GM19025 (cell line): ENCODE results near the gene SZT2.
A peak's percentile ranks its signal among the peaks of the same experiment; 100 is the strongest.
"Not testable (repeated sequence)": the region's sequence is repeated elsewhere in the genome, so short reads cannot be mapped to it uniquely, and the experiment has no call there.

Experiments used
- ATAC-seq: cut with Tn5 transposase; IDR thresholded peaks from one replicate; pipeline ENCODE4 v1.9.1; 2021; ENCODE audit warnings: mild to moderate bottlenecking, low read depth, moderate library complexity; ENCODE audit not compliant: unreplicated experiment

Gene SZT2

DNA sequence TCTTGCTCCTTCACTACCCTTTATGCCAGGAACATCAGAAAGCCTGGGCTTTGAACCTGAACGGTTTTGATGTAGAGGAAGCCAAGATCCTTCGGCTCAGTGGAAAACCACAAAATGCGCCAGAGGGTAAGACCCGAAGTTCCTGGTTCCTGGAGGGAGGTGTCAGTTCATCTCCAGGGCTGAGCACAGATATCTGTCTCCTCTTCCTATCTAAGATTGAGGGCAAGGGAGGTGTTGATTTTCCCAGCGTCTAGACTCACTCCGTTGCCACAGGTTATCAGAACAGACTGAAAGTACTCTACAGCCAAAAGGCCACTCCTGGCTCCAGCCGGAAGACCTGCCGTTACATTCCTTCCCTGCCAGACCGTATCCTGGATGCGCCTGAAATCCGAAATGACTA lies 30.0 kb upstream of the SZT2 start:
- no peak for ATAC-seq

DNA sequence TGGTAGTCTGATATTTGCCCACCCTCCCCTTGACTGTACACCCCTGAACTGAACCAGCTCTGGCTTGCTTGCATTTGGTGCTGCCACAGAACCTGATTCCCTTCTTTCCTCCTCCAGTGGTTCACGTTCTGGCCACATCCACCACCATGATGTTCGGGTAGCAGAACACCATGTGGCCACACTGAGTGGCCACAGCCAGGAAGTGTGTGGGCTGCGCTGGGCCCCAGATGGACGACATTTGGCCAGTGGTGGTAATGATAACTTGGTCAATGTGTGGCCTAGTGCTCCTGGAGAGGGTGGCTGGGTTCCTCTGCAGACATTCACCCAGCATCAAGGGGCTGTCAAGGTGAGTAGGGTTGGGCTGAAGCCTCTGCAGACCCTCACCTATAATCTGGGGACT lies 29.1 kb upstream of the SZT2 start:
- no peak for ATAC-seq

DNA sequence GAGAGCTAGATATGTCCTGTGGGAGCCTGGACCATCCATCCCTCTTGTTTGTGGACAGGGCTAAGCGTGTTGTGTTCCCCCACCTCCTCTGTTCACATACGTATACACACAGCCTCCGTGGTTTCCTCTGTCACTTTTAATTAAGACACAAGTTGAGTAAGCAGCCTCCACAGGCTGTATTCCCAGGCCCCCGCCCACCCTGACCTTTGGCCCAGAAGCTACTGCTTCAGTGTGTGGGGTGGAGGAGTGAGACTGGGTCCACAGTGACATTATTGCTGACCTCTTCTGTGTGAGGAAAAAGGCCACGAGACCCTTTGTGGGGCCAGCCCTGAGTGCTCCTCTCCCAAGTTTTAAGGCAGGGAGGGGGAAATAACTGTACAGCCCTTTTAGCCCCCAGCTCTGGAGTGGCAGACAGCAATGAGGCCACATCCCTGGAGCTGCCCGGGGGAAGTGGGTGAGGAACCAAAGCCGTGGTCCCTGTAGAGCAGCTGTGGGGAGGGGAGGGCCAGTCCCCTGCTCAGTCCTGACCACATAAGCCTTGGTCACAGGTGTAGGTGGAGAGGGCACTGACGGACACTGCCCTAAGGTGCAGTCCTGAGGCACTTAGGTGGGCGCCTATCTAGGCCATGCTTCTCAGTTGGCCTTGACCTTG lies 26.3 kb upstream of the SZT2 start:
- no peak for ATAC-seq

DNA sequence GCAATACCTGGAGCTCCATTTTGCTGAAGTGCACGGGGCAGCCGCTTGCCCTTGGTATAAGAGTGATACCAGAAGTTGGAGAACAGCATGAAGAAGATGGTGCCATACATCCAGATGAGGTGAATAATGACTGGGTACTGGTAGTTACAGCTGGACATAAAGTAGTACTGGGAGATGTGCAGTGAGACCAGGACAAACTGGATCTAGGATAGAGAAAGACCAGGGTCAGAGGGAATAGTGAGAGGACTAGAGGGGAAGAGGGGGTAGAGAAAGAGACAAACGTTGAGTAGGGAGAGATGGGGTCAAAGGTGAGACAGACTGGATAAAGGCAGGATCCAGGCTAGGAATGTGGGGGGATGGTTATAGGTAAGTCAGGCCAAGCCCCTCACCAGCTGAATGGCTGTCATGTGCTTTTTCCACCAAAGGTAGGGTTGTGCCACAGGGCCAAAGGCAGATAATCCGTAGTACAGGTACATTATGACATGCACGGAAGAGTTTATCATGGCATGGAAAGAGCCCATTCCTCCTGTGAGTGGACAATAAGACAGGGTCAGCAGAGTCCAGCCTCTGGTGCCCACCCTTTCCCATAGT lies 25.7 kb upstream of the SZT2 start:
- no peak for ATAC-seq

DNA sequence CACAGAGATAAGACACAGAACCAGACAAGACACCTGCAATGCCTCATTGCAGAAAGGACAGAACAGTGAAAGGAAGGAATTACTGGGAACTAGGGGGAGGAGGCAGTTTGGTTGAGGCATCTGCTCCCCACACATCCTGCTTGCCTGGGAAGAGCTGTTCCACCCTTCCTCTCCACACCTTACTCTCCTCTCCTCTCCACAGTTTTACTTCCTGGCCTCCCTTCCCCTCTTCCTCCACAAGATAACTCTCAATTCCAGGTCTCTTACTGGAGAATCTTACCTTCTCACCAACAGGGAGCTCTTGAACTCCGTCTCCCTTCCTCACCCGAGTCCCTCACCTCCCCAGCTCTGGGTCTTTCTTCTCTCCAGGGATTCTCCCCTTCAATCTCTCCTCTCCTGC lies 24.0 kb upstream of the SZT2 start:
- ATAC-seq, result no peak

DNA sequence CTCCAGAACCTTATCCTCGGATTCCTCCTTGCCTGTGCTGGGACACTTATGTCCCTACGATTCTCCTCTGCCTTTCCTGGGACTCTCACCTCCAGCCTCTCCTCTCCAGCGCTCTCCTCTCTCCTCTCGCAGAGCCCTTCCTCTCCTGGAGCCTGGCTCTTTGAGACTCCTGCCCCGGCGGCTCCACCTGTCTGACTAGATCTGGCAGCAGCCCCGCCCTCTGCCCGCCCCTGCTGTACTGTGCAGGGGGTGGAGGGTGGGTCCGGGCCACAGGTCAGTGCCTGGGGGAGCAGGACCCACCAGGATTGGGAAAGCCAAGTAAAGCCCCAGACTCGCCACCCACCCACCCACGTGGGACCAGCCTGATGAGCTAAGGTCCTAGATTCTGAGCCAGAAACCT lies 23.5 kb upstream of the SZT2 start:
- no peak for ATAC-seq

DNA sequence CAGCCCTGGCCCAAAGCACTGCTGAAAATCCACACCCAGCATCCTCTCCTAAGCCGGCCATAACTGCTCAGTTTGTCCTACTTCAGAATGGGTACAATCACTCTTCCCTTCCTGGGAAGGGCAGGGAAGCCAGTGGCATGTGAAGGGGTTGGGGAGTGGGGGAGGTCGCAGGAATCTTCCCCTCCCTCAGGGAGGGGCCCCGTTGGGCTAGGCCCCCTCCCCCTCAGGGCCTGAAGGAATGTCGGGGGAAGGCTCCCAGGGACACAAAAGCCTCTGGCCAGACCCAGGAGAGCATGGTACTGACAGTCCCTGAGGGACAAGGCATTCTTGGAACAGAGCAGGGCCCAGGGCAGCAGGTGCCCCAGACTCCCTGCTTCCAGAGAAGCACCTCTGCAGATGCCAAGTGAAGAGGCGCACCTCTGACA lies 23.1 kb upstream of the SZT2 start:
- ATAC-seq, result no peak

DNA sequence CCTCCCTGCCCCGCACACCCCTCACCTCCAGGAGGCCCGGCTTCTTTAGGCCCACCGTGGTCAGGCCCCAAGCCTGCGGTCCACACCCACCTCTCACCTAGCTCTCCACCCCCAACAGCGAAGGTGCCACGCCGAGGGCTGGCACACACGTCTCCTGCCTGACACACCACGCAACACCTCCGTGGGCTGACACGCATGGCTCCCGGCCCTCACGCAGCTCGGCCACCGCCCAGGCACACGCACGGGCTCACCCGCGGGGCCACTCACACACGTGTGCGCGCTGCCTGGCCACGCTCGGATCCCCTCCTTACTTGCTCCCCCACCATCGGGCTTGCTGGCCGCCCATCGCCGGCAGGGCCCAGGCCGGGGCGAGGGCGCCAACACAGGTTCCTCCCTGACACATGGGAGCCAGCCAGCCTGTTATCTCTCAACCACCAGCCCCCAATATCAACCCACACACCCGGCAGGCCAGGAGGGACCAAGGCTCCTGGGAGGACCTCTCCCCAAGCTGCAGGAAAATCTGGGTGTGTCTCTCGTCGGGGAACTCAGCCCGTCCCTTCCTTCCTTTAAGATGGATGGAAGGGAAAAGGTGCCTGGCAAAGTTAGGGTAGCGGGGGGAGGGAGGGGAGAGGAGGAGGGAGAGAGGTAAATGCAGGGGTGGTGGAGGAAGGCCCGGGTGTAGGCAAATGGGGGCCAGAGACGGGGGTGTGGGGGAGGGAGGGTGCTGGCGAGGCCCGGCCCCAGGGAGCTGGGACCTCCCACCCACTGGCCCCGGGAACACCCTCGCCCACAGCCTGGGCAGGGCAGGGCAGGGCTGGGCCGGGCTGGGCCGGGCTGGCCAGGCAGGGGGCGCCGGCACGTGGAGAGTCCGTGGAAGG lies 22.4 kb upstream of the SZT2 start:
- ATAC-seq, result peak; percentile 46

DNA sequence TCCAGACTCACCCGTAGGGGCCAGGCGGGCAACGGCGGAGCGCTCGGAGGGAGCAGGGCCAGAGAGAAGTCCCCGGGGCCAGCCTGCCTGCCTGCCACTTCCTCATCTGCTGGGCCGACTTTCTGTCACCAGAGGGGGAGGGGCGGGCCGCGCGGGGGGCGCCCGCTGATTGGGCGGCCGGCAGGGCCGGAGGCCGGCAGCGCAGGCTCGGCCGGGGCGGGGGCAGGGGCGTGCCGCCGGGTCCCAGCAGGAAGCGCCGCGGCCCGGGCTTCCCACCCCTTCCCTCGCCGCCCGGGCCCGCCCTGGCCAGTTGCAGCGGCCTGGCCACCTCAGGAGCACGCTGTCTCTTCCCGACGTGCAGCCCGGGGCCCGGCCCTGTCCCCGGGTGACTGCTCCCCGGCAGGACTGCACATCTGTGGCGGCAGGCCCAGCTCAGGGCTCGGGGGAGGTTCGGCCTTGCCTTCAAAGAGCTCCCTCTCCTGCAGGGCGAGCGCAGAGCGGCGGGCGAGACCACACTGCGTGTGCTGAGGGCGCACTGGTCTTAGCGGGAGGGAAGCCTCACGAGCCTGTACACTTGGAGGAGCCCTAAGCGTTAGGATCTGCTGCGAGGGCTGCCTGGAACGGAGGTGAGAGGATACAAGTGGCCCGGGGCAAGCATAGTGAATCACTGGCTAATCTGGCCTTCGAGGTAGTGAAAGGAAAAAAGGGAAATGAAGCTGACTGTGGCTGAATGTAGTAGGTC lies 21.6 kb upstream of the SZT2 start, which contains the start of gene ELOVL1:
ELOVL1 (minus strand) TSS at position 108 of the 742 bp plus-strand sequence. CDS start 2,402 bp downstream, outside the sequence.
- peak; percentile 78 for ATAC-seq

DNA sequence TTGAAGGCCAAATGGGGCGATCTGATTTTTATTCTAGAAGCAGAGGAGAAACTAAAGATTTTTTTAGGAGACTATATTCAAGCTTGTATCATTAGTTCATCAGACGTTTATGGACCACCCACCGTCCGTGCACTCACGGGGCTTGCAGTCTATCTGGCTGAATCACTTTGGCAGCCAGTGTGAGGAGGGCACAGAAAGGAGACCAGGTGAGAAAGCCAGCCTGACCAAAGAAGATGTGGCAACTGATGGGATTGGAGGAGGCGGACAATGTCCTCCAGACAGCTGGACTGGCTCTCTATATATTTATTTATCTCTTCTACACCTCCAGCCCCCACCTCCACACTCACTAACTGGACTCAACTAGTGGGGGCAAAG lies 21.1 kb upstream of the SZT2 start:
- no peak for ATAC-seq

DNA sequence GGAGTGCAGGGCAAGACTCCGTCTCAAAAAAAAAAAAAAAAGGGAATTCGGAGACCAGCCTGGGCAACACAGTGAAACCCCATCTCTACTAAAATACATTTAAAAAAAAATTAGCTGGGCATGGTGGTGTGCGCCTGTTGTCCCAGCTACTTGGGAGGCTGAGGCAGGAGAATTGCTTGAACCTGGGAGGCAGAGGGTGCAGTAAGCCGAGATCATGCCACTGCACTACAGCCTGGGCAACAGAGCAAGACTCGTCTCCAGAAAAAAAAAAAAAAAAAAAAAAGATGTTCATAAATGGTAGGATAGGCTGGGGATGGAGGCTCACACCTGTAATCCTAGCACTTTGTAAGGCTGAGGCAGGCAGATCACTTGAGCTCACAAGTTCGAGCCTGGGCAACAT lies 19.9 kb upstream of the SZT2 start:
- ATAC-seq, result not testable (repeated sequence)

DNA sequence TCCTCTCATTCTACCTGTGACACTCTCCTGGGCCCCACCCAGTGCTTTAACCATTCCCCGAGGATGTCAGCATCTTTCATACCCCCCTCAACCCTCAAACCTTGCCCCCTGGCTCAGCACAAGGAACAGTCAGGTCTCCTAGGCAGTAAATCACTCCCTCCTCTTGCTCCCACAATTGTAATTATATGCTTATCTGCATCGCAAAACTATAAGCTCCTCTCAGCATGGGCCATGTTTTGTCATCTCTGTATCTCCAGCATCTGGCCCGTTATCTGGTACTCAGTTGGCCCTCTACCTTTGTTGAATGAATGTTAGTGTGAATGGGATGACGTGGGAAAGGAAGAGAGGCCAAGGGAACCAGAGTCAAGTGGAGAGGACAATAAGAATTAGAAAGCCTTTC lies 19.1 kb upstream of the SZT2 start:
- no peak for ATAC-seq

DNA sequence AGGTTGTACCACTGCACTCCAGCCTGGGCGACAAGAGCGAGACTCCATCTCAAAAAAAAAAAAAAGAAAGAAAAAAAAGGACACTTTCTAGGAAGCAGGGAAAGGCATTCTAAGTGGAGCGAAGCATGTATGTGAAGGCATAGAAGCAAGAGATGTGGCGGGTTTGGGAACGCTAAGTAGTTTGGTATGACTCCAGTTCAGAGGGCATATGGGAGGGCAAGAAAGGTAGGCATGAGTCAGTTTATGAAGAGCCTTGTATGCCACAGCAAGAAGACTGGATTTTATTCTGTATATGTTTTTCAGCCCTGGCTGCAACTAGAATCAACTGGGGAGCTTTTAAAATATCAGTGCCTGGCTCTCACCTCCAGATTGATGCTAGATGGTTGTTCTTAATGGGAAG lies 17.5 kb upstream of the SZT2 start:
- ATAC-seq, result no peak

DNA sequence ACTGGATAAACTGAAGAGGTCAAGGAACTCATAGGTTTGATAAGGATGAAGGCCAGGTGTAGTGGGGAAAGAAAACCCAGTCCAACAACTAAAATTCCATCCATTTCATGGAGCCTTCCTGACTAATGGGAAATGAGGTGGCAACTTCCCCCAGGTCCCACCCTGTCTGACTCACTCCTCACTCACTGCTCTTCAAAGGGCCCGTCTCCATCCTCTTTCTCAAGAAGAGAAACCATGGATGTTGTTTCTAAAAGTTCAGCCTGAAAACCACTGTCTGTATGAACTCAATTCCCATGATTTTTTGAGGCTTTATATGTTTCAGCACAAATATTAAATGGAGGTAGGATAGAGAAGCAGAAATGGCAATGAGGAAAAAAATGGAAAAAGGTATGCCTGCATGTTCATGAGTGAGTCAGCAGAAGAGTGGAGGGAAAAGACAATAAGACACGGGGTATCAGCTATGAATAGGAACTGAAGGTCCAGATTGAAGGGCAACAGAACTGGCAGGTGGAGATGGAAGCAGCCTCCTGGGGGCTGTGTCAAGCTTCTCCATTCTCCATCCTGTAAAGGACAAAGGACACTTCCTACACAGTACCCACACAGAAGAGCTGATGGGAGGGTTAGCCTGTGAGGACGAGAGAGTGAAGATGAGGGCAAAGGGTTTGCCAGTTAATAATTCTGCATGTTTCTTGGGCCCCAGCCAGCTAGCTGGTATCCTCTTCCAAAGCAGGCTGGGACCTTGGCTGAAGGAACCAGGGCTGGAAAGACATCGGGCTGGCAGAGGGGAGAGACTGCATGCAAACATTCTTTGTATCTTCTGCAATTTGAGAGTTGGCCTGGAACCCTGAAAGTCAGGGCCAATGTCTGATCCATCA lies 16.4 kb upstream of the SZT2 start:
- no peak for ATAC-seq

DNA sequence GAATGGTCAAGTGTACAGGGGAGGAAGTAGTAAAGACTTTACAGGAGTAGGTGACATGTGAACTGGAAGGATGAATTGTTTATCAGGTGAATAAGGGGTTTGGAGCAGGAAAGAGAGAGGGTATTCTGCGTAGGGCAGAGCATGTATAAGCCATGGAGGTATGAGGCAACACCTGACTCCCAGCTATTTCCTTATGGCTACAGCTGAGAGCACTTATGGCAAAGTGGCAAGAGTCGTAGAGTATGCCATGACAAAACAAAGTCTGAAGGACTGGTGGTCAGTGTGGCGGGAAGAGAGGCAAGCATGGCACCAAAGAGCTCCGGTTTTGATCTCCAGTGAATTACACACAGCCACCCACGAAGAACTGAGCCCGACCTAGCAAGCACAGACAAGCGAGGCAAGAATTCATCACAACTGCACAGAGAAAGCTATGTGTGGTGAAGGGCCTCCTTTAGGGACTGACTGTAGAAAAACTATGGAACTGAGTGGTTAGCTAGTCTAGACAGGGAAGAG lies 12.9 kb upstream of the SZT2 start:
- no peak for ATAC-seq

DNA sequence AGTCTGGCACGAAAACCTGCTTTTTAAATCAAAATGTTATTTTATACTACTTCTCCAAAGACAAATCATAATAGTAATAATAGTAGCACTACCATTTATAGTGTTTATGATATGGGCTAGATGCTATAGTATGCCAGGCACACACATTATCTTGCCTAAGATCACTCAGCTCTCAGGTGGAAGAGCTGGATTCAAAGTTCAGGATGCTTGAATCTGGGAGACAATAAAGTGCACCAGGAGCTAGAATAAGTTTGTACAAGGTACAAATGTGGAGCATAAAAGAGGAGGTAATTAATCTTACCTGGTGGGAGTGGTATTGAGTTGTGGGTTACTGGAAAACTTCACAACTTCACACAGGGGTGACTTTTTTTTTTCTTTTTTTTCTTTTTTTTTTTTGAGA lies 11.9 kb upstream of the SZT2 start:
- no peak for ATAC-seq

DNA sequence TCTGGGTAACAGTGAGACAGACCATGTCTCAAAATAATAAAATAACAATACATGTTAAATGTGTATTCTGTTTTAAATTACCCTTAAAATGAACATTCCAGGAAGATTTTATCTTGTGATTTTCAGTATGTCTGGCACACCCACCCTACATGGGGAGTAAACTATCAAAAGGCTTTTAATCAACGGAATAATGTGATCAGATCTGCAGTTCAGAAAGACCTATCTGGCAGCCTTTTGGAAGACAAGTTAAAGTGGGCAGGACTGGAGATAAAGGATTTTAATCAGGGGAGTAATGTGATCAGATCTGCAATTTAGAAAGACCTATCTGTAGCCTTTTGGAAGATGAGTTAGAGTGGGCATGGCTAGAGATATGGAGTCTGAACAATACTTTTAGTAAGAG lies 10.2 kb upstream of the SZT2 start:
- no peak for ATAC-seq

DNA sequence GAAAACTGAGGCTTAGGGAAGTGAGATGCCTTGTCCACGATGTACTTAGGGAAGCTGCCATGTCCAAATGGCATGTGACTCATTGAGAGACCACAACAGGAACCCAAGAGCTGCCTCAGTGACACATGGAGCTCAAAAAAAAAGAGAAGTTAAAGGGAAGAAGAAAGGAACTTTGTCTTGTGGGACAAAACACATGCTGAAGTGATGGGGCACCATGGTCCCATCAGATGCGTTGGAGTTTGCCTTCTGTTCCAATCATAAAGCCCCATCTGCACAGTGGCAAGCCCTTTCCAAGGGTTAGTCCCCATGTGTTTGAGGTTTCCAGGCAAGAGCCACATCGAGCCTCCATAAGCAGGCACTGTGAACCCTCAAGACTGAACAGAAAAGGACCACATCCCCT lies 8.1 kb upstream of the SZT2 start:
- no peak for ATAC-seq

DNA sequence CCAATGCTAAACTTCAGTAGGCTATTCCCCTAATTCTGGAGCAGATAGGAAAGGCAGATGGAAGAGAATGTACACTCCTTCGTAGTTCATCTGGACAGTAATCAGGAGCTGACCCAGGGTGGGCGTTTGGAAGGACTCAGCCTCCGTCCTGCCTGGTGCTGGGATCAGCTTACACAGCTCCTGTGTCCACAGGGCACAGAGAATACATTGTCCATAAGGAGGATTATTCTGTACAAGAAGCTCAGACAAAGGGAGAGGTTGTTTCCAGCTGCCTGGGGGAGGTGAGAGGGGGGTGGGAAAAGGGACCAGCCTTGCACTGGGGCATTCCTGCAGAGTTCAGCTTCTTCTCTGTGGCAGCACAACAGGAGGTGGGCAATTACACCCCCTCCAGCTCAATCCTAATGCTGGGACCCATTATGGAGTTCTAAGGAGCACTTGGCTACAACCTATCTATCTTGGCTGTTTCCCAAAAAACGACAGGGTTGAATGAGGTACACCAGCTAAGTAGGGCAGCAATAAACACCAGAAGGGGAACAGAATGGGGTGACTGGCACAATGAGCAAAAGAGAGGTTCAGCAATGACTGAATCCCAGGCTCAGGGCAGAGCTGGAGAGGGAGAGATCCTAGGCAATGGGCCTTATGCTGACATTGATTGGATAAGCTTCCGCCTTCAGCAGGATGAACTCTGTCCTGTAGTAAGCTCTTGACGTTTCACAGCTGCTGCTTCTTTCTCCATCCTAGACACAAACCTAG lies 7.5 kb upstream of the SZT2 start:
- no peak for ATAC-seq
